ENCODE results near the gene OSGEP. TPM values are rescaled to one million over a fixed set of nuclear protein-coding genes. Genes with fewer than 3 reads are reported as not detected.
A peak's percentile ranks its signal among the peaks of the same experiment; 100 is the strongest.

Gene OSGEP
- total and polyA plus RNA-seq, 2 of the 13 experiments (the other 11 are each of a cell fraction or from before 2014, with no cell fraction given), result 39.7 to 41.1 TPM

DNA sequence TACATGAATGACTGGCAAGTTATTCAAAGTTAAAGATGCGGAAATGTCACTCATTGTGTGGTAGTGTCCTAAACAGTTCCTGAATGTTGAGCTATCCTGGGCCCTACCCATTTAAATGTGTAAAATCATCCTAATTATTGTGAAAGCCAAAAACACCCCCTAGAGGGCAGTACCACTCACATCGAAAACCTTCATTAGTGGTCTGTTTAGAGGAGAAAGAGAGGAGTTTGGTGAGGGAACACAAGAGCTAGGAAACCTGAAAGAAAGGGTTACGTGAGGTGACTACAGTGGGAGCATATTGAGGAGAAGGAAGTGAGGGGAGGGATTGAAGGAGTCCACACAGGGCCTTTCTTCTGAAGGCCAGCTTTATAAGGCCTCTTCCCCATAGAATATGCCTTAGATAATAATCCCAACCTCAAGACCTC lies 38.8 kb downstream of the OSGEP start (continued):
- TF ChIP-seq, protein P1, sequence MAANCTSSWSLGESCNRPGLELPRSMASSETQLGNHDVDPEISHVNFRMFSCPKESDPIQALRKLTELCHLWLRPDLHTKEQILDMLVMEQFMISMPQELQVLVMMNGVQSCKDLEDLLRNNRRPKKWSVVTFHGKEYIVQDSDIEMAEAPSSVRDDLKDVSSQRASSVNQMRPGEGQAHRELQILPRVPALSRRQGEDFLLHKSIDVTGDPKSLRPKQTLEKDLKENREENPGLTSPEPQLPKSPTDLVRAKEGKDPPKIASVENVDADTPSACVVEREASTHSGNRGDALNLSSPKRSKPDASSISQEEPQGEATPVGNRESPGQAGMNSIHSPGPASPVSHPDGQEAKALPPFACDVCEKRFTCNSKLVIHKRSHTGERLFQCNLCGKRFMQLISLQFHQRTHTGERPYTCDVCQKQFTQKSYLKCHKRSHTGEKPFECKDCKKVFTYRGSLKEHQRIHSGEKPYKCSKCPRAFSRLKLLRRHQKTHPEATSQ (CRISPR knock-in tag; IDR thresholded peaks at IDR 0.05; ENCODE audit: borderline replicate concordance), result 0 out of 2 replicates have a peak, but pooled peaks have one; percentile 26
- TF ChIP-seq NFYC (CRISPR knock-in tag; IDR thresholded peaks at IDR 0.05) (no peak), FIP1L1 (IDR thresholded peaks at IDR 0.05; ENCODE audit: borderline replicate concordance, insufficient read depth, low read depth, low read length) (no peak), STAG1 (CRISPR knock-in tag; IDR thresholded peaks at IDR 0.05) (peak; percentile 71), HNRNPK (IDR thresholded peaks at IDR 0.05; ENCODE audit: low read depth, low read length, poor library complexity, severe bottlenecking) (no peak), HDAC1 (CRISPR knock-in tag; IDR thresholded peaks at IDR 0.05) (0 out of 2 replicates have a peak, but pooled peaks have one; percentile 24), RBFOX2 (IDR thresholded peaks at IDR 0.05; ENCODE audit: low read depth, low read length) (no peak), SMC3 (IDR thresholded peaks at IDR 0.05; ENCODE audit: low read length) (peak; percentile 53; the same call in 1 of the 2 replicates), TAF1 (CRISPR knock-in tag; IDR thresholded peaks at IDR 0.05) (no peak), MXD4 (CRISPR knock-in tag; IDR thresholded peaks at IDR 0.05) (0 out of 2 replicates have a peak, but pooled peaks have one; percentile 60), ZNF34 (CRISPR knock-in tag; IDR thresholded peaks at IDR 0.05; ENCODE audit: borderline replicate concordance) (no peak), ZFP62 (CRISPR knock-in tag; IDR thresholded peaks at IDR 0.05) (no peak), PAX8 (CRISPR knock-in tag; IDR thresholded peaks at IDR 0.05; ENCODE audit: borderline replicate concordance) (no peak), ZNF121 (CRISPR knock-in tag; IDR thresholded peaks at IDR 0.05) (no peak), HNRNPLL (IDR thresholded peaks at IDR 0.05; ENCODE audit: low read depth, low read length, poor library complexity, severe bottlenecking) (no peak)
- TF ChIP-seq, protein P2, sequence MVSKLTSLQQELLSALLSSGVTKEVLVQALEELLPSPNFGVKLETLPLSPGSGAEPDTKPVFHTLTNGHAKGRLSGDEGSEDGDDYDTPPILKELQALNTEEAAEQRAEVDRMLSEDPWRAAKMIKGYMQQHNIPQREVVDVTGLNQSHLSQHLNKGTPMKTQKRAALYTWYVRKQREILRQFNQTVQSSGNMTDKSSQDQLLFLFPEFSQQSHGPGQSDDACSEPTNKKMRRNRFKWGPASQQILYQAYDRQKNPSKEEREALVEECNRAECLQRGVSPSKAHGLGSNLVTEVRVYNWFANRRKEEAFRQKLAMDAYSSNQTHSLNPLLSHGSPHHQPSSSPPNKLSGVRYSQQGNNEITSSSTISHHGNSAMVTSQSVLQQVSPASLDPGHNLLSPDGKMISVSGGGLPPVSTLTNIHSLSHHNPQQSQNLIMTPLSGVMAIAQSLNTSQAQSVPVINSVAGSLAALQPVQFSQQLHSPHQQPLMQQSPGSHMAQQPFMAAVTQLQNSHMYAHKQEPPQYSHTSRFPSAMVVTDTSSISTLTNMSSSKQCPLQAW (CRISPR knock-in tag; IDR thresholded peaks at IDR 0.05), result no peak
- TF ChIP-seq, protein P3, sequence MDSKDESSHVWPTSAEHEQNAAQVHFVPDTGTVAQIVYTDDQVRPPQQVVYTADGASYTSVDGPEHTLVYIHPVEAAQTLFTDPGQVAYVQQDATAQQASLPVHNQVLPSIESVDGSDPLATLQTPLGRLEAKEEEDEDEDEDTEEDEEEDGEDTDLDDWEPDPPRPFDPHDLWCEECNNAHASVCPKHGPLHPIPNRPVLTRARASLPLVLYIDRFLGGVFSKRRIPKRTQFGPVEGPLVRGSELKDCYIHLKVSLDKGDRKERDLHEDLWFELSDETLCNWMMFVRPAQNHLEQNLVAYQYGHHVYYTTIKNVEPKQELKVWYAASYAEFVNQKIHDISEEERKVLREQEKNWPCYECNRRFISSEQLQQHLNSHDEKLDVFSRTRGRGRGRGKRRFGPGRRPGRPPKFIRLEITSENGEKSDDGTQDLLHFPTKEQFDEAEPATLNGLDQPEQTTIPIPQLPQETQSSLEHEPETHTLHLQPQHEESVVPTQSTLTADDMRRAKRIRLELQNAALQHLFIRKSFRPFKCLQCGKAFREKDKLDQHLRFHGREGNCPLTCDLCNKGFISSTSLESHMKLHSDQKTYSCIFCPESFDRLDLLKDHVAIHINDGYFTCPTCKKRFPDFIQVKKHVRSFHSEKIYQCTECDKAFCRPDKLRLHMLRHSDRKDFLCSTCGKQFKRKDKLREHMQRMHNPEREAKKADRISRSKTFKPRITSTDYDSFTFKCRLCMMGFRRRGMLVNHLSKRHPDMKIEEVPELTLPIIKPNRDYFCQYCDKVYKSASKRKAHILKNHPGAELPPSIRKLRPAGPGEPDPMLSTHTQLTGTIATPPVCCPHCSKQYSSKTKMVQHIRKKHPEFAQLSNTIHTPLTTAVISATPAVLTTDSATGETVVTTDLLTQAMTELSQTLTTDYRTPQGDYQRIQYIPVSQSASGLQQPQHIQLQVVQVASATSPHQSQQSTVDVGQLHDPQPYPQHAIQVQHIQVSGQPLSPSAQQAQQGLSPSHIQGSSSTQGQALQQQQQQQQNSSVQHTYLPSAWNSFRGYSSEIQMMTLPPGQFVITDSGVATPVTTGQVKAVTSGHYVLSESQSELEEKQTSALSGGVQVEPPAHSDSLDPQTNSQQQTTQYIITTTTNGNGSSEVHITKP (CRISPR knock-in tag; IDR thresholded peaks at IDR 0.05; ENCODE audit: low read depth), result 0 out of 2 replicates have a peak, but pooled peaks have one; percentile 18
